ENCODE data around the gene KIAA1958. TPM values are rescaled to one million over a fixed set of nuclear protein-coding genes. Genes with fewer than 3 reads are reported as not detected.

The KIAA1958 gene
- polyA plus RNA-seq, 1 of the 3 experiments (the other 2 are of a cell fraction), result 1.6 TPM

DNA sequence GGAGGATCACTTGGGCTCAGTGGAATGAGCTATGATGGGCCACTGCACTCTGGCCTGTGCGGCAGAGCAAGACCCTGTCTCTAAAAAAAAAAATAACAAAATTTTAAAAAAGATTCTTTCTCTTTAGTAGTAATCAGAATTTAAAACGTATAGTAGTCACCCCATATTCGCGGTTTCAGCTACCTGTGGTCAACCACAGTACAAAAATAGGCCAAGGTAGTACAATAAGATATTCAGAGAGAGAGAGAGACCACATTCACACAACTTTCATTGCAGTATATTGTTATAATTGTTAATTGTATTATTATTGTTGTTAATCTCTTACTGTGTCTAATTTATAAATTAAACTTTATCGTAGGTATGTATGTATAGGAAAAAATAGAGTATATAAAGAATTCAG is 212.6 kb downstream of the KIAA1958 start:
- no peak for TF ChIP-seq TAF1 (IDR thresholded peaks at IDR 0.05; ENCODE audit: borderline replicate concordance, low read depth, low read length)
- TF ChIP-seq, protein P1, sequence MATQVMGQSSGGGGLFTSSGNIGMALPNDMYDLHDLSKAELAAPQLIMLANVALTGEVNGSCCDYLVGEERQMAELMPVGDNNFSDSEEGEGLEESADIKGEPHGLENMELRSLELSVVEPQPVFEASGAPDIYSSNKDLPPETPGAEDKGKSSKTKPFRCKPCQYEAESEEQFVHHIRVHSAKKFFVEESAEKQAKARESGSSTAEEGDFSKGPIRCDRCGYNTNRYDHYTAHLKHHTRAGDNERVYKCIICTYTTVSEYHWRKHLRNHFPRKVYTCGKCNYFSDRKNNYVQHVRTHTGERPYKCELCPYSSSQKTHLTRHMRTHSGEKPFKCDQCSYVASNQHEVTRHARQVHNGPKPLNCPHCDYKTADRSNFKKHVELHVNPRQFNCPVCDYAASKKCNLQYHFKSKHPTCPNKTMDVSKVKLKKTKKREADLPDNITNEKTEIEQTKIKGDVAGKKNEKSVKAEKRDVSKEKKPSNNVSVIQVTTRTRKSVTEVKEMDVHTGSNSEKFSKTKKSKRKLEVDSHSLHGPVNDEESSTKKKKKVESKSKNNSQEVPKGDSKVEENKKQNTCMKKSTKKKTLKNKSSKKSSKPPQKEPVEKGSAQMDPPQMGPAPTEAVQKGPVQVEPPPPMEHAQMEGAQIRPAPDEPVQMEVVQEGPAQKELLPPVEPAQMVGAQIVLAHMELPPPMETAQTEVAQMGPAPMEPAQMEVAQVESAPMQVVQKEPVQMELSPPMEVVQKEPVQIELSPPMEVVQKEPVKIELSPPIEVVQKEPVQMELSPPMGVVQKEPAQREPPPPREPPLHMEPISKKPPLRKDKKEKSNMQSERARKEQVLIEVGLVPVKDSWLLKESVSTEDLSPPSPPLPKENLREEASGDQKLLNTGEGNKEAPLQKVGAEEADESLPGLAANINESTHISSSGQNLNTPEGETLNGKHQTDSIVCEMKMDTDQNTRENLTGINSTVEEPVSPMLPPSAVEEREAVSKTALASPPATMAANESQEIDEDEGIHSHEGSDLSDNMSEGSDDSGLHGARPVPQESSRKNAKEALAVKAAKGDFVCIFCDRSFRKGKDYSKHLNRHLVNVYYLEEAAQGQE (IDR thresholded peaks at IDR 0.05; ENCODE audit: low read depth, low read length), result no peak
- H3K79me2 ChIP-seq (ENCODE audit: insufficient read depth), result peaks cover 14% of the 10 kb centered on the region; the same call in 1 of the 2 replicates
- no peaks in the 10 kb centered on the region for H3K27me3 ChIP-seq (ENCODE audit: insufficient read depth)
- 93% methylated on average over 5 of the region's 5 CpGs for WGBS (ENCODE audit: low lambda C conversion rate)
- DNase-seq, result no peak
- no peak overlapping the region for H2AFZ ChIP-seq (ENCODE audit: low read depth)
- H3F3A ChIP-seq (replicated peaks; ENCODE audit: insufficient read depth), result no peaks in the 10 kb centered on the region
- H3K9ac ChIP-seq, result no peak overlapping the region
- peaks cover 3 to 29% of the 10 kb centered on the region in 2 experiments for H3K36me3 ChIP-seq (replicated peaks in 1 of 2; ENCODE audit: control insufficient read depth in 1 of 2, insufficient read depth in 2 of 2, low read length in 1 of 2)
- H3K4me1 ChIP-seq (ENCODE audit: control insufficient read depth in 1 of 2, insufficient read depth in 2 of 2, low read depth in 1 of 2, low read length in 1 of 2), result no peaks in the 10 kb centered on the region
- H4K20me1 ChIP-seq (ENCODE audit: insufficient read depth), result no peaks in the 10 kb centered on the region
- H3K27ac ChIP-seq (ENCODE audit: low read depth in 2 of 2, low read length in 1 of 2), result no peak overlapping the region
- ChIA-PET CTCF (no interaction called here), POLR2A (no interaction called here)
- no peaks in the 10 kb centered on the region for H3K9me3 ChIP-seq
- H3K4me2 ChIP-seq, result no peak overlapping the region
- H3K4me3 ChIP-seq (ENCODE audit: low read depth in 2 of 2, low read length in 1 of 2), result no peak overlapping the region
- H3K9me2 ChIP-seq, result no peaks in the 10 kb centered on the region

DNA sequence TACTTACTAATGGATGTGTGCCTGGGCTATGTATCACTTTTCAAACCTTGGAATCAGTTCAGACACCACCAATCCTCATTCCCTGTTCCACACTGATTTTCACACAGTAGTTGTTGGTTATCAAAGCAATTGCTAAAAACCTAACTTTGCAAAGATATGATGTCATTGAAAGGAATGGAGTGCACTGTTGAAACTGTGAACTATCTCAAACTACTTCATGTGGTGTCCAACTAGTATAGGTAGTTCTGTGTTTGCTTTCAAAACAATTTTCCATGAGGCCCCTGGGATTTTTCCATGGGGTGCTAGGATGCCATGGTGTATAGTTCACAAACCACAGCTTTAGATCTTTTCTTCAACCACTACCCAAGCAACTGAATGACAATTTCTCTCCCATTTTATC is 213.5 kb downstream of the KIAA1958 start:
- TF ChIP-seq MXI1 (IDR thresholded peaks at IDR 0.05; ENCODE audit: low read depth, low read length) (no peak), ELF1 (IDR thresholded peaks at IDR 0.05) (no peak), RFX5 (IDR thresholded peaks at IDR 0.05; ENCODE audit: low read length) (no peak), RCOR1 (IDR thresholded peaks at IDR 0.05; ENCODE audit: low read length) (no peak), FOXM1 (IDR thresholded peaks at IDR 0.05; ENCODE audit: low read depth) (no peak), SIN3A (IDR thresholded peaks at IDR 0.05; ENCODE audit: borderline replicate concordance, low read depth, low read length) (no peak), CHD2 (IDR thresholded peaks at IDR 0.05; ENCODE audit: low read length, partially characterized antibody) (no peak), RAD21 (IDR thresholded peaks at IDR 0.05; ENCODE audit: low read length) (no peak), RXRA (IDR thresholded peaks at IDR 0.05; ENCODE audit: borderline replicate concordance, low read depth) (no peak), NRF1 (IDR thresholded peaks at IDR 0.05; ENCODE audit: low read depth, low read length) (no peak), FOSL2 (IDR thresholded peaks at IDR 0.05; ENCODE audit: borderline replicate concordance, low read depth) (no peak), MEF2A (IDR thresholded peaks at IDR 0.05; ENCODE audit: borderline replicate concordance, low read depth) (no peak)
- TF ChIP-seq, protein P1 (IDR thresholded peaks at IDR 0.05; ENCODE audit: low read depth, low read length), result no peak
- TF ChIP-seq, protein P2, sequence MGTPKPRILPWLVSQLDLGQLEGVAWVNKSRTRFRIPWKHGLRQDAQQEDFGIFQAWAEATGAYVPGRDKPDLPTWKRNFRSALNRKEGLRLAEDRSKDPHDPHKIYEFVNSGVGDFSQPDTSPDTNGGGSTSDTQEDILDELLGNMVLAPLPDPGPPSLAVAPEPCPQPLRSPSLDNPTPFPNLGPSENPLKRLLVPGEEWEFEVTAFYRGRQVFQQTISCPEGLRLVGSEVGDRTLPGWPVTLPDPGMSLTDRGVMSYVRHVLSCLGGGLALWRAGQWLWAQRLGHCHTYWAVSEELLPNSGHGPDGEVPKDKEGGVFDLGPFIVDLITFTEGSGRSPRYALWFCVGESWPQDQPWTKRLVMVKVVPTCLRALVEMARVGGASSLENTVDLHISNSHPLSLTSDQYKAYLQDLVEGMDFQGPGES (IDR thresholded peaks at IDR 0.05; ENCODE audit: low read depth, low read length), result no peak
- Histone ChIP-seq H3K27me3 (ENCODE audit: insufficient read depth) (no peaks in the 10 kb centered on the region), H4K20me1 (ENCODE audit: insufficient read depth) (no peaks in the 10 kb centered on the region), H3K36me3 (replicated peaks in 1 of 2; ENCODE audit: control insufficient read depth in 1 of 2, insufficient read depth in 2 of 2, low read length in 1 of 2) (peaks cover 3 to 23% of the 10 kb centered on the region in 2 experiments), H3K9ac (no peak overlapping the region), H2AFZ (ENCODE audit: low read depth) (no peak overlapping the region), H3F3A (replicated peaks; ENCODE audit: insufficient read depth) (no peaks in the 10 kb centered on the region), H3K27ac (ENCODE audit: low read depth in 2 of 2, low read length in 1 of 2) (no peak overlapping the region), H3K79me2 (ENCODE audit: insufficient read depth) (peaks cover 14% of the 10 kb centered on the region; the same call in 1 of the 2 replicates), H3K9me3 (no peaks in the 10 kb centered on the region), H3K4me2 (no peak overlapping the region), H3K4me3 (ENCODE audit: low read depth in 2 of 2, low read length in 1 of 2) (no peak overlapping the region), H3K4me1 (ENCODE audit: control insufficient read depth in 1 of 2, insufficient read depth in 2 of 2, low read depth in 1 of 2, low read length in 1 of 2) (no peaks in the 10 kb centered on the region), H3K9me2 (no peaks in the 10 kb centered on the region)
- POLR2A ChIA-PET, result no interaction called here
- DNase-seq, result no peak
- CTCF ChIA-PET, result no interaction called here
